GM11168 (cell line): Measurements from ENCODE around the gene ACADL.

Experiments used
- in situ Hi-C: fragments of 300-500 bp; cut with MboI; formaldehyde crosslinking; loops from one replicate; pipeline ENCODE4 v1.12.0; 2022; ENCODE audit warnings: low sequenced_read_pairs; ENCODE audit not compliant: unreplicated experiment

The ACADL gene

GRCh38 chr2:210171309-210172218 lies 53.7 kb downstream of the ACADL start, which contains the start of gene KANSL1L:
KANSL1L (minus strand) TSS chr2:210171409; CDS start chr2:210154582, 16,827 bp downstream.
- in situ Hi-C loops = no loop called here

GRCh38 chr2:210170446-210171303 lies 54.6 kb downstream of the ACADL start:
- in situ Hi-C loops = no loop called here

- in situ Hi-C loops = no loop called here
These were observed 55.1 kb downstream of the ACADL start for GRCh38 chr2:210170196-210170445.

- in situ Hi-C loops = no loop called here
These were observed 55.6 kb downstream of the ACADL start for GRCh38 chr2:210169516-210170195.

- in situ Hi-C loops = no loop called here
These were observed 58.0 kb downstream of the ACADL start for GRCh38 chr2:210167227-210167626.

GRCh38 chr2:210162466-210163124 lies 62.7 kb downstream of the ACADL start:
- in situ Hi-C loops = no loop called here

- in situ Hi-C loops = no loop called here
These were observed 66.2 kb downstream of the ACADL start for GRCh38 chr2:210159059-210159458.

GRCh38 chr2:210158236-210158635 lies 67.0 kb downstream of the ACADL start:
- in situ Hi-C loops = no loop called here

- in situ Hi-C loops = no loop called here
These were observed 67.7 kb downstream of the ACADL start for GRCh38 chr2:210157526-210157925.

GRCh38 chr2:210147614-210148013 lies 77.6 kb downstream of the ACADL start:
- in situ Hi-C loops = no loop called here
